Measurements from ENCODE around the gene MYO5B.

GRCh38 chr18:50195689-50196088, 742 bp upstream of the MYO5B start:
- no peak for TF ChIP-seq CTCF (IDR thresholded peaks at IDR 0.05 in 4 of 5, conservative IDR thresholded peaks at IDR 0.05 in 1 of 5)
- TF ChIP-seq POLR2A (IDR thresholded peaks at IDR 0.05): no peak
